Stimulated activated CD8-positive, alpha-beta memory T cell treated with anti-CD3 and anti-CD28 coated beads, Interleukin-7, amount 100 ng/mL, for 48 hours (primary cell): Measurements from ENCODE around the gene SLF1.
"Not testable (repeated sequence)": the region's sequence is repeated elsewhere in the genome, so short reads cannot be mapped to it uniquely, and the experiment has no call there.

Experiments used
- DNase-seq, 2 donors: peaks; one replicate each; pipeline ENCODE4 v3.0.0-alpha.2; 2020; ENCODE audit warnings: low read depth in 1 of 2; ENCODE audit errors: extremely low read depth in 1 of 2

The SLF1 gene

DNA sequence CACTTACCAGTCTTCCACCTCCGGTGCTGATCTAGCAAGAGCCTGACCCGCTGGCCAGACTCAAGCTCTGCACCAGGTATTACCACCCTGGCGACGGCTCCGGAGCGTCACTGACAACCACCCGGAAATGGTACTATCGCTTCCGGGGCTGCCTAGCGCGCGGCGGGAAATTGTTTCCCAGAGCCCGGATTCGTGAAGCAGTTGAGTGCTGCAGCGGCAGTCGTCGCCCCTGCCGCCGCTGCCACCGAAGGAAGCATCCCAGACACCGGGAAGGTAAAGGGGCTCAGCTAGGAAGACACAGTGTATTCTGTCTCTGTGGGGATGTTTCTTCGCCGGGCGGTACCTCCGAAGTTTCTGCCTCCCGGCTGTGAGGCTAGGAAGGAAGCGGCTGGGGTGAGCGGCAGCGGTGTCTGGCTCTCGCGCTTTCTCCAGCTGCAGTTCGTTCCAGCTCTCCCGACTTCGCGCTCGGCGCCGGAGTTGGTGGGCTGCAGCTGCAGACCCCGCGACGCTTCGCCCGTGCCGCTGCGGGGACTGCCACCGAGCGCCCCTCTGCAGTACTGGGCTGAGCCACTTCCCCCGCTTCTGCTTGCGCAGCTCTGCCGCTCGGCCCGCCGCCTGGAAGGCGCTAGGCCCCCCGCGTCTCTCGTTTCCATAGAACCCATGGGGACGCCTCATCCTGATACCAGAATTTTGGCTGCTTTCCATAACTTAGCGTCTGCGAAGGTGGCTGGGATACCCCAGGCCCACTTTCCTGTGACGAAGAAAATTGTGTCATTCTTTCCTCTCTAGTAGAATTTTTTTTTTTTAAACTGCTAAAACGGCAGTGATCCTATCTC is at the start of gene SLF1, which contains the start of gene KIAA0825:
TSS of gene SLF1 (plus strand) at position 177 of the 836 bp plus-strand sequence. CDS start 10,142 bp downstream, outside the sequence.
TSS of gene KIAA0825 (minus strand) at position 112 of the 836 bp plus-strand sequence. CDS start 81,478 bp downstream, outside the sequence.
- DNase-seq = peak; percentile 71 to 81

DNA sequence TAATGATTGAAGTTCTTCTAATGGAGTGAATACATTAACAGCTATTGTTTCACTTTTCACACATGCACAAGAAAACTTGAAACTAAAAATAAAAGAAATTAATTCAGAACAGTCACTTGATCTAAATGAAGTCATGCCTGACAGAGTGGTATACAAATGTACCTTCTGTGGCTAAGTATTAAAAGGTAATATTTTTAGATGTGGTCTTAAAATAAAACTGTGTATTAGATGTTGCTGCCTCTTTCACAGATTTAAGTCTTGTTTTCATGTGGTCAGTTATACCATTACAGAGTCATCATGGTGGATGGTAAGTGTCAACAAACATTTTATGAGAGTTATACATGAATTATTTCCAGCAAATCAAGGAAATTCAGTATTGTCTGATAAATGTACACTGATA is 47.1 kb upstream of the SLF1 start:
- no peak for DNase-seq

DNA sequence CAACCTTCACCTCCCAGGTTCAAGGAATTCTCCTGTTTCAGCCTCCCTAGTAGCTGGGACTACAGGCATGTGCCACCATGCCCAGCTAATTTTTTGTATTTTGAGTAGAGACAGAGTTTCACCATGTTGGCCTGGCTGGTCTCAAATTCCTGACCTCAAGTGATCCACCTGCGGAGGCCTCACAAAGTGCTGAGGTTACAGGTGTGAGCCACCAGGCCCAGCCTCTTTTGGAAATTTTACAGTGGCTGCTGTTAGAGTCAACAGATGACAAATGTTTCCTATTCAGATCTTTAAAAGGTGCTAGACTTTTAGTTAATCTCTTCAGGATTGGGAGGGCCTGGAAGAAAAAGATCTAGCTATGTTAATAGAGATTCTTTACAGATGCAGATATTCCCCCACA is 45.1 kb upstream of the SLF1 start:
- not testable (repeated sequence) for DNase-seq

DNA sequence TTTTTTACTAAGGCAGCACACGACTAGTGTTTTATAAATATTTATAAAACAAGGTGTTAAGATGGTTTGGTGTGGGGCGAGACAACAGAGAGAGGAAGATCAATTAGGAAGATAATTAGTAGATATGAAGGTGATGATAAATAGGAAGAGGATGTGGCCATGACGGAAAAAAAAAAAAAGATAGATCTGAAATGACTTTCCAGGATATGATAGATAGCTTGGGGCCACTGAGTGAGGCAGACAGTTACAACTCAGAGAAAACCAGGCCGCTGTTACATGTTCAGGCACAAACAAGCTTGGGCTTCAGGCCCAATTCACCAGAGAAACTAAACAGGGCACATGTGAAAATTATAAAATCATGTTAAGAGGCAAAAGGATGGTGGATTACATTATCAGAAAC is 43.3 kb upstream of the SLF1 start:
- no peak for DNase-seq

DNA sequence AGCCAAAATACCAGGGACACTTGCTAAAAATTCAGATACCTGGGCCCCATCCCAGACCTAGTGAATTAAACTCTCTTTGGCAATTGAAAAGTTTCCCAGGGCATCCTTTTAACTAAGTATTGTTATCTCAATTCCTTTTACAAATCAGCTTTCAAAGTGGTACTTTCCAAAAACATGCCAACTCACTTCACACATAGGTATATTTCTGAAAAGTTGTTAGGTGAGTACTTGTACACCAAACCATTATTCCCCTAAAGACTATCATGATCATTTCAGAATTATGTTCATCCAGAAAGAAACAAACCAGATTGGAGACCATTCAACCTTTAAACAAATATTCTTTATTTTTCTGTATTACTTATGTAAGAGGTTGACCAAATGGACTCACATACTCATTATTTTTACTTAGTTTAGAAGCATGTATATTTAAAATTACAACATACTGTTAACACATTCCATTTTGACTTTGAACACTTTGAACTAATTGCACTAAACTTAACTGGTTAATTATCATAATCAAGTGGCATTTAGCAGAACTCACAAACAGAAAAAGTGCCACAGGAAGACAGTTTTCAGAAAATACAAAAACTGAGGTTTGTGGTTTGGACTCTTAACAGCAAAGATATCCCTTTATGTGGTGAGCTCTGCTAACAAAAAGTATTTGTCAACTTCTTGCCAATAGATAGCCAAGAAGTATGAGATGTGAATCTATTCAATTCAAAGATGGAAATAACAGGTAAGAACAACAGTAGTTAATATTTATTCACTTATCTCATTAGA is 40.8 kb upstream of the SLF1 start:
- DNase-seq = no peak

DNA sequence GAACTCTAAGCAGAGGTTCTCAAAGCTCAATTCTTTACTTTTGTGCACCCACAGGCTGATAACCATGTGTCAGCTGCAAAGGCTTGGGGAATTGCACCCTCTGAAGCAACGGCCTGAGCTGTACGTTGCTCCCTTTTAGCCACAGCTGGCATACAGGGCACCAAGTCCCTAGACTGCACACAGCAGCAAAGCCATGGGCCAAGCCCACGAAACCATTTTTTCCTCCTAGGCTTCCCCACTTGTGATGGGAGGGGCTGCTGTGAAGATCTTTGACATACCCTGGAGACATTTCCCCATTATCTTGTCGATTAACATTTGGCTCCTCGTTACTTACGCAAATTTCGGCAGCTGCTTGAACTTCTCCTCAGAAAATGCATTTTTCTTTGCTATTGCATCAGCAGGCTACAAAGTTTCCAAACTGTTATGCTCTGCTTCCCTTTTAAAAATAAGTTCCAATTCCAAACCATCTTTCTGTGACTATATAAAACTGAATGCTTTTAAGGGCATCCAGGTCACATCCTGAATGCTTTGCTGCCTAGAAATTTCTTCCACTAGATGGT is 23.1 kb upstream of the SLF1 start:
- no peak for DNase-seq

DNA sequence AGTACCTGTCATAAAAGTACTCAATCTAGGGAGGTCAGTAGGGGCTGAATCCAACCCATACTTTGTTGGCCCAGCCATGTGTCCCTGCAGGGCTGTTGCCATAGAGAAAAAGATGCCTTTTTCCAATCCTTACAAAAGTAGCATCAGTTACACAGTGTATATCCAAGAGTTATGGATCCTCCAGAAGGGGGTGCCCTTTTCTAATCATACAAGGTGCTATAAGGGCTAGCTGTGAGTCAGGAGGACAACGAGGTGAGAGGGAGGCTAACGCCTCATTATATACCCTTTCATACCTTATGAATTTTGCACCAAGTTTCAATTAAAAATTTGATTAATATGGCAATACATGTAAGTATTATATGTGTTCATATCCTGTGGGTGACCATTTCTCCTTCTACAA is 4.9 kb upstream of the SLF1 start:
- DNase-seq = peak in 1 of 2 donors; percentile 1

DNA sequence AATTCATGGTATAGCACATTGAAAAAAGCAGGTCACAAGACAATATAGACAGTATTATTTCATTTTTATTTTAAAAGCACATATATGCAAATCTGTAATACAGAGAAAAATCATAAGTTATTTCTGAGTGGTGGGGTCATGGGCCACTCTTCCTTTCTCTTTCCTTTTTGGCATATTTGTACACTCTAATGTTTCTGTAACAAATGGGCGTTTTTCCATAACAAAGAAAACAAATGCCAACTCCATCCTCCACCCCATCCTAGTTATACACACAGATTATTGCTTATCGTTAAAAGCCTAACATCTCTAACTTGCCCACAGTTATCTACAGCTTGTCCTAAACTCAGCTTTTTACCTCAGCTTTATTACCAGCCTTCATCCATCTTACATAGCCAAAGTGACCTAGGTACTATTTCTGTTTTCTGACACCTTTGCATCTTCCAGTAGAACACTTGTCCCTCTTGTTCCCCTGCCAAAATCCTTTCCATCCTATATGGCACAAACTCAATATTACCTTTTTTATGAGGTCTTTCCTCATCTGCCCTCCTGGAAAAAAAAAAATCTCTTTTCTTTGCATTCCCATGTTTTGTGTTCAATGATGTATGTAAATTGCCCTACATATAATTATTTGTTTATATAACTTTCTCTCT is 4.2 kb upstream of the SLF1 start:
- DNase-seq = no peak

DNA sequence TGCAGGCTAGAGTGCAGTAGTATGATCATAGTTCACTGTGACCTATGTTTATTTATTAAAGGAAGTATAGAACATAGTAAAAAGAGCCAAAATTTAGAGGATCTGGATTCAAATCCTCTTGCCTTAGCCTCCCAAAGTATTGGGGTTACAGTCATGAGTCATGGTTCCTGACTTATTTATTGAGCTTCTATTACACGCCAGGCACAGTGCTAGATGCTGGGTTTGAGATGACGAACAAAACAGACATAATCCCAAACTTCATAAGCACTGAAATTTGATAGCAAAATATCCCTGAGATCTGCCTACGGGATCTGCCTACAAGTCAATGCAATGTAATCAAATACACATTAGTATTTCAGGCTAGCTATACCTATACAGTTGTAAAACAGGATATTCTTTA is 2.6 kb upstream of the SLF1 start:
- DNase-seq = no peak

DNA sequence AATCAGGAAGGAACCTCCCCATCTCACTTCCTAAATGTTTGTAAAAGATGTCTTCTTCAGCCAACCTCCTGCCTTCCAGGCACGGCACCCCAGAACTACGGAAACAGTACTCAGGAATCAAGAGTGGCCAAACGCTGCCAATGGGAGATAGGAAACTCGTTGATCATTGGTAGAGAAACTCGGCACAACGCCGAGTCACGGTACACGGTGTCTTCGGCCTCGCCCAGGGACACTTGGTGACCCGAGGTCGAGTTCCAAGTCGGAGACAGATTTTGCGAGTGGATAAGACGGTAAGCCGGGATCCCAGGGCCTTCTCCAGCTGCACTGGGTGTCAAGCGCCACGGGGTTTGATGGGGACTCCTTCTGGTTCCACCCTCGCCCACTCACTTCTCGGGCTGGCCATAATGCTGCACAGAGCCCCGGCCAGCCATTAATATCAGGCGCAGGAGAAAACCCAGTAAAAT is 408 bp upstream of the SLF1 start:
- peak in 1 of 2 donors; percentile 2 for DNase-seq

DNA sequence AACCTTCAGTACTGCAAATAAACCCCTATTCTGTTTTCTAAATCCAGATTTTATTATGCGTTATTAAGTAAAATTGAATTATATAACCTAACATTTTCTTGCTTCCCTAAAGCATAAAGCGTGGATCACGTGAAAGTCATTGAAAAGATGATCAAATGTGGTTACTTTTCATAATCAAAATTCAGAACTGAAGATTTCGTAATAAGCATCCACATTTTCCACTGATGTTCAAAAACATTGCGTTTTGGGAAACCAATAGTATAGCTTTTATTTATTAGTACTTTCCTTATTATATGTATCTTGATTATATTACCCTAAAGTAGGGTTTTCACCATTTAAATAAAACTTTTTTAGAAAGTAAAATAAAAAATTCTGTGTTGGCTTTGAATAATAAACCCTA is 1.8 kb downstream of the SLF1 start:
- no peak for DNase-seq

DNA sequence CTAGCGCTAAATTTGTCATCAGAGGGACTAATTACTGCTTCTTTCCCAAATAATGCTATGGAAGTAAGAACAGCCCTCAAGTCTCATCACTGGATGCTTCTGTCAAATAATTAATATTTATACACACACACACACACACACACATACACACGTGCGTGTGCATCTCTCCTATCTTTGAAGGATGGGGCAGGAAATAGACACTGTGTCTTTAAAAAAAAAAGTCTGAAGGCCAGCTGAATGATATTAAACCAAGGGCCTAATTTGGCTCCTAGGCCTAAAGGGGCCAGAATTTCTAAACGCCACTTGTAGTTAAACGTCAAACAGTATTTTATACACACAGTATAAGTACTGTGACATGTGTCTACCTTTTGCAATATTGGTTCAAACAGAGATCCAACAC is 3.3 kb downstream of the SLF1 start:
- DNase-seq = no peak

DNA sequence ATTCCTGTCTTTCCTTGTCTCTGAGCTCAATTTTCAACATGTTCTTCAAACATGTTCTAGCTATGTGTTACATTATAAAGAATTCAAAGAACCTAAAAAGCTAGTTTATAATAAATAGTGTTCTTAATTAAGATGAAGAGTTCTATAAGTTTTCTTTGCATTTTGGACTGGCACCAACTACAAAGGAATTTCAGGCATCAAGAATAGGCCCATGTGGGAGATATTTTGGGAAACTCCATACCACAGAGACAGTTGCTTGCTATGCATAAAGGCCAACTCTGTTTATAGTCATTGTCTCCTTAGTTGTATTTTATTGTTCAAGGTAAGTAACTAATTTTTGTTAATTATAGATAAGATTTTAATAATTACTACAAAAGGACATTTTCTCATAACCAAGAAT is 4.5 kb downstream of the SLF1 start:
- no peak for DNase-seq

DNA sequence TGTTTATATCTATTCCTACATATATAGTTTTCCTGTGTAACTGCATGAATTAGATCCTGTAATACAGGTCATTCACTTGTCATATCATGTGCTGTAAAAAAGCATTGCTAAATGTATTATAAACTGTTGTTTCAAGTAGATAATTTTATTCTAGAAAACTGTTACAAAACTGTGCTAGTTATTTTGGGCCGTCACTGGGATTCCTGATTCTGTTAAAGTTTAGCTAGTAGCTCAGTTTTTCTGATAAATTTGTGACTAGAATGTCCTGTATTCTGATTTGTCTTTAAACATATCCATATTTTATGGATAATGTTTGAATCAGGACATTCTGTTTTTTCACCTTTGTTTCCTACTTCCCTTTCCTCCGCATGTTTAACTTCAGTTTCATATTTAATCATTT is 5.4 kb downstream of the SLF1 start:
- DNase-seq = no peak

DNA sequence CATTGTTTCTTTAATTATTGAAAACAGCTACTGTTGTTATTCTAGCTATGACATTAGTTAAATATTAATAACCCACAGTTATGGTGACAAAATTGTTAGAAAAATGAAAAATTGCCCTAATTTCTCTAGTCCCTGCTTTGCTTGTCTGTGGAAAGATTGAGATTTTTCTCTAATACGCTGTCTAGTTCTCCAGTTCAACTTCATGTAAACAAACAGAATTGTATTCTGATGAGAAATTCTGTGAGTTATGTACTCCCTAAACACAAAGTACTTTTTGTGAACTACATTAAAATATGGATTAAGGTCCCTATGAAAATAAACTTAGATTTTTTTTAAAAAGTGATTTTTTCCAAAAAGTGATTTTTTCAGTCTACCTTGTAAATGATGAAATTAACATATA is 8.7 kb downstream of the SLF1 start:
- no peak for DNase-seq

DNA sequence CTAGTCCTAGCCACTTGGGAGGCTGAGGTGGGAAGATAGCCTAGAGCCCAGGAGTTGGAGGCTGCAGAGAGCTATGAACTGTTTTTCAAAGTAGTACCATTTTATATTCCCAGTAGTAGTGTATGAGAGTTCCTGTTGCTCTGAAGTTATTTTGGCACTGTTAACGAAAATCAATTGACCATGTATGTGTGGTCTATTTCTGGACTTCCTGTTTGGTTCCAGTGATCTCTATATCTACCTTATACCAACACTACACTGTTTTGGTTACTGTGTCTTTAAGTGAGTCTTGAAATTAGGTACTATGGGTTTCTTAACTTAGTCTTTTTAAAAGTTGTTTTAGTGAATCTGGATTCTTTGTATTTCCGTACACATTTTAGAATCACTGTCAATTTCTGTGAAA is 13.6 kb downstream of the SLF1 start:
- DNase-seq = no peak

DNA sequence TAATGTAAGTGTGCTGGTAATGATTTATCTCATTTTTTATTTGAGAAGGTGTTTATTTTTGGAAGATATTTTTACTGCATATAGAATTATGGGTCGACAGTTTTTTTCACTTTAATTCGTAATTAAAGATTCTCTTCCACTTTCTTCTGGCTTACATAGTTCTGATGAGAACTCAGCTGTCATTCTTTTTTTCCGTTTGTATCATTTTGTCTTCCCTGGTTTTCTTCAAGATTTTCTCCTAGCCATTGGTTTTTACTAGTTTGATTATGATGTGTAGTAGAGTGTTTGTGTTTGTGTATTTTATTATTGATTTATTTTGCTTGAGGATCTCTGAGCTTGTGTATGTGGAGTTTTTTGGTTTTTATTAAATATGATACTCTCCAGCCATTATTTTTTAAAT is 21.7 kb downstream of the SLF1 start:
- DNase-seq = no peak

DNA sequence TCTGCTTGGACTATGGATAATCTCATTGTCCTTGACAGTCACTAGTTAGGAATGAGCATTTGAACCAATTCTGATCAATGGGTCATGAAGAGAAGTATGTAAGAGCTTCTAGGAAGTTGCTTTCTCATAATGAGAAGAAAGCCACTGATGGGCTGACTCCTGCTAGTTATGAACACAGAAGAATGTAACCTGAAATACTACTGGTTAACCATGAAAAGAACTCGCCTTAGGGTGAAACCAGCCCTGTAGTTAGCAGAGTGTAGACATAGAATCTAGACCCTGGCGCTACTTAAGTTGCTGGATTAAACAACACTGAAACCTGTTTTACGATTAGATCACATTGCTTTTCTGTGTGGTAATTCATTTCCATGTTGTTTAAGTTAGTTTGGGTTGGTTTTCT is 26.6 kb downstream of the SLF1 start:
- no peak for DNase-seq

DNA sequence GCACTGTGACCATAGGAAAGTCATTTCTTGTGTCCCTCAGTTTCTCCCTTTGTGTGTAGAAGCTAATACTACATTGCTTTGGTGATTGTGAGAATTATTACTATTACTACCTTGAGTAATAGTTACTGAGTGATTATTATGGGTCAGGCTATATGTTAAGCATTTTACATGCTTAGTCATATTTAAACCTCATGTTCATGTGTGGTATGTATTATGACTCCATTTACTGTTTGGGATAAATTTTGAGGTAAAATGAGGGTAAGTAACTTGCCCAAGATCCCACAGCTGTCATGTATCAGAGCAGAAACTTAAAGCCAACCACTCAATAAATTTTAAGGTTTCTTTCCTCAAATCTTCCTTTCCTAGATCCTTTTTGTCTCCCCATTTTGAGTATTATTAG is 28.3 kb downstream of the SLF1 start:
- DNase-seq = no peak

DNA sequence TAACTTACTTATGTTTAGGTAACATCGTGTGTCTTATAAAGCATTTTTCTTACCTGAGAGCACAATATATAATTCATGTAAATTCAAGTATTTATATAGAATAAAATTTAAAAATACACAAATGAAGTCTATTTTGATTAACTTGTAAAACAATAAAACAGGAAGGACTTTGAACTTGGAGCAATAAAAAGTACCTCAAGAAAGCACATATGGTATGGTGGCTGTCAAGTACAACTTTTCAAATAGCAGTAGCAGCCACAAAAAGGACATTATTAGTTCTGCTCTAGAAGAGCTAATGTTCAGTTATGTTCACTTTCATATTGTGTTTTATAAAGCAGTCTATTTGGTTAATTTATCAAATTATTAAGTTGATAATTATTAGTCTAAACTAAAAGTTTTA is 31.4 kb downstream of the SLF1 start:
- no peak for DNase-seq

DNA sequence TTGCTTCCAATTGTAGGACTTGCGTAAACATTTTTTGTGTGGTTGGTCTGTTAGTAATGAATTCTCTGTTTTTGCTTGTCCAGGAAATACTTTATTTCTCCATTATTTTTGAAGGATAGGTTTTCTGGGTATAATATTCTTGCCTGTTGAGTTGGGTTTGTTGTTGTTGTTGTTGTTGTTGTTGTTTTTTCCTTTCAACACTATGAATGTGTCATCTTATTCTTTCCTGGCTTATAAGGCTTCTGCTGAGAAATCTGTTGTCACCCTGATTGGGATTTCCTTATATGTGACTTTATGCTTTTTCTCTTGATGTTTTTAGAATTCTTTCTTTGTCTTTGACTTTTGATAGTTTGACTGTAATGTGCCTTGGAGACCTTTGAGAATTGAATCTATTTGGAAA is 39.8 kb downstream of the SLF1 start:
- DNase-seq = no peak
